Stimulated activated memory B cell treated with anti-CD40 and anti-IgM and Interleukin-4, amounts not matched to agents 10 μg/mL and 1 μg/mL and 100 μg/mL, for 72 hours (primary cell): ENCODE results near the gene ATG10.
"Not testable (repeated sequence)": the region's sequence is repeated elsewhere in the genome, so short reads cannot be mapped to it uniquely, and the experiment has no call there.

Source experiments
- ATAC-seq: fragments of 150-1000 bp; cut with Tn5 transposase; 2 replicates; pipeline ENCODE4 v1.10.0; 2021
- H3K27ac Mint-ChIP-seq: one replicate; pipeline ENCODE4 v1.8.0; 2022; ENCODE audit warnings: mild to moderate bottlenecking, mixed read lengths
- H3K27me3 Mint-ChIP-seq: one replicate; pipeline ENCODE4 v1.8.0; 2022; ENCODE audit warnings: mixed read lengths
- H3K36me3 Mint-ChIP-seq: one replicate; pipeline ENCODE4 v1.8.0; 2022; ENCODE audit warnings: mixed read lengths
- H3K4me1 Mint-ChIP-seq: one replicate; pipeline ENCODE4 v1.8.0; 2022; ENCODE audit warnings: mixed read lengths
- H3K4me3 Mint-ChIP-seq: one replicate; pipeline ENCODE4 v1.8.0; 2022; ENCODE audit warnings: mild to moderate bottlenecking, moderate library complexity, mixed read lengths
- H3K9me3 Mint-ChIP-seq: one replicate; pipeline ENCODE4 v1.8.0; 2022; ENCODE audit warnings: mixed read lengths

Gene ATG10

GRCh38 chr5:82109013-82109412, 137.2 kb downstream of the ATG10 start:
- H3K4me1 Mint-ChIP-seq, result no peaks in the 10 kb centered on the region
- no peak for ATAC-seq
- H3K4me3 Mint-ChIP-seq, result no peak overlapping the region
- no peak overlapping the region for H3K27ac Mint-ChIP-seq
- no peaks in the 10 kb centered on the region for H3K9me3 Mint-ChIP-seq
- H3K36me3 Mint-ChIP-seq, result no peaks in the 10 kb centered on the region
- no peaks in the 10 kb centered on the region for H3K27me3 Mint-ChIP-seq

DNA sequence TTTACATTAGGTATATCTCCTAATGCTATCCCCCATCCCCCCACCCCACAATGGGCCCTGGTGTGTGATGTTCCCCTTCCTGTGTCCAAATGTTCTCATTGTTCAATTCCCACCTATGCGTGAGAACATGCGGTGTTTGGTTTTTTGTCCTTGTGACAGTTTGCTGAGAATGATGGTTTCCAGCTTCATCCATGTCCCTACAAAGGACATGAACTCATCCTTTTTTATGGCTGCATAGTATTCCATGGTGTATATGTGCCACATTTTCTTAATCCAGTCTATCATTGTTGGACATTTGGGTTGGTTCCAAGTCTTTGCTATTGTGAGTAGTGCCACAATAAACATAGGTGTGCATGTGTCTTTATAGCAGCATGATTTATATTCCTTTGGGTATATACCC, 138.1 kb downstream of the ATG10 start:
- H3K27me3 Mint-ChIP-seq, H3K36me3 Mint-ChIP-seq, H3K27ac Mint-ChIP-seq, ATAC-seq, H3K4me3 Mint-ChIP-seq, H3K4me1 Mint-ChIP-seq, H3K9me3 Mint-ChIP-seq: not testable (repeated sequence)

GRCh38 chr5:82111191-82111590, 139.4 kb downstream of the ATG10 start:
- no peak for ATAC-seq
- Mint-ChIP-seq H3K36me3 (no peaks in the 10 kb centered on the region), H3K27ac (no peak overlapping the region), H3K4me1 (no peaks in the 10 kb centered on the region), H3K9me3 (no peaks in the 10 kb centered on the region), H3K27me3 (no peaks in the 10 kb centered on the region), H3K4me3 (no peak overlapping the region)

- Mint-ChIP-seq H3K4me1 (no peaks in the 10 kb centered on the region), H3K27ac (no peak overlapping the region), H3K27me3 (no peaks in the 10 kb centered on the region), H3K4me3 (no peak overlapping the region), H3K36me3 (peaks cover 5% of the 10 kb centered on the region), H3K9me3 (peaks cover 2% of the 10 kb centered on the region)
- ATAC-seq, result no peak
These were observed 144.0 kb downstream of the ATG10 start for GRCh38 chr5:82115858-82116257.

DNA sequence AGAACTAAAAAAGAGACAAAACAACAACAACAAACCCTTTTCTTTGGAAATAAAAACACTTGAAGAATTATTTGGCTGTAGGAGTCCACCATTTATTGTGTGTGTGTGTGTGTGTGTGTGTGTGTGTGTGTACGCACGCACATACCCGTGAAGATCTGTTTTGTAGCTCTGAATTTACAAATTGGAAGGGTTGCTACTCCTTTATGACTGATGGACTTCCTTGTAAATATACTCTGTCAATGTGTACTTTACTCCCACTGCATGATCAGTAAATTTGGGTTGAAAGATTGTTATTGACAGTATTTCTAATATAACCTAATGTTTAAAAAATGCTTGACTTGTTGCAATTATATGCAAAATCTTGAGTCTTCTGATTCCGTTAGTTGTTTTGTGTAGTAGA, 148.1 kb downstream of the ATG10 start:
- Mint-ChIP-seq H3K4me1 (no peaks in the 10 kb centered on the region), H3K27ac (no peak overlapping the region), H3K9me3 (peaks cover 8% of the 10 kb centered on the region), H3K4me3 (no peak overlapping the region), H3K36me3 (peaks cover 16% of the 10 kb centered on the region), H3K27me3 (no peaks in the 10 kb centered on the region)
- ATAC-seq, result no peak

DNA sequence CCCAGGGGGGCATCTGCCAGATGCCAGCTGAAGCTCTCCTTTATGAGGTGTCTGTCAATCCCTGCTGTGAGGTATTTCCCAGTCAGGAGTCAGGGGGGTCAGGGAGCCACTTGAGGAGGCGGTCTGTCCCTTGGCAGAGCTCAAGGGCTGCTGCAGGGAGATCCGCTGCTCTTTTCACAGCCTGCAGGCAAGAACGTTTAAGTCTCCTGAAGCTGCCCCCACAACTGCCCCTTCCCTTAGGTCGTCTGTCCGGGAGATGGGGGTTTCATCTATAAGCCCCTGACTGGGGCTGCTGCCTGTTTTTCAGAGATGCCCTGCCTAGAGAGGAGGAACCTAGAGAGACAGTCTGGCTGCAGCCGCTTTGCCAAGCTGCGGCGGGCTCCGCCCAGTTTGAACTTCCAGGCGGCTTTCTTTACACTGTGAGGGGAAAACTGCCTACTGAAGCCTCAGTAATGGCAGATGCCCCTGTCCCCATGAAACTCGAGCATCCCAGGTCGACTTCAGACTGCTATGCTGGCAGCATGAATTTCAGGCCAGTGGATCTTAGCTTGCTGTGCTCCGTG, 158.0 kb downstream of the ATG10 start:
- Mint-ChIP-seq H3K4me3 (no peak overlapping the region), H3K36me3 (peaks cover 30% of the 10 kb centered on the region), H3K9me3 (peaks cover 13% of the 10 kb centered on the region), H3K4me1 (no peaks in the 10 kb centered on the region), H3K27me3 (no peaks in the 10 kb centered on the region), H3K27ac (no peak overlapping the region)
- no peak for ATAC-seq

GRCh38 chr5:82130602-82131001, 158.8 kb downstream of the ATG10 start:
- no peak overlapping the region for H3K4me3 Mint-ChIP-seq
- ATAC-seq, result no peak
- peaks cover 31% of the 10 kb centered on the region for H3K36me3 Mint-ChIP-seq
- H3K27ac Mint-ChIP-seq, result no peak overlapping the region
- peaks cover 19% of the 10 kb centered on the region for H3K9me3 Mint-ChIP-seq
- no peaks in the 10 kb centered on the region for H3K4me1 Mint-ChIP-seq
- no peaks in the 10 kb centered on the region for H3K27me3 Mint-ChIP-seq

DNA sequence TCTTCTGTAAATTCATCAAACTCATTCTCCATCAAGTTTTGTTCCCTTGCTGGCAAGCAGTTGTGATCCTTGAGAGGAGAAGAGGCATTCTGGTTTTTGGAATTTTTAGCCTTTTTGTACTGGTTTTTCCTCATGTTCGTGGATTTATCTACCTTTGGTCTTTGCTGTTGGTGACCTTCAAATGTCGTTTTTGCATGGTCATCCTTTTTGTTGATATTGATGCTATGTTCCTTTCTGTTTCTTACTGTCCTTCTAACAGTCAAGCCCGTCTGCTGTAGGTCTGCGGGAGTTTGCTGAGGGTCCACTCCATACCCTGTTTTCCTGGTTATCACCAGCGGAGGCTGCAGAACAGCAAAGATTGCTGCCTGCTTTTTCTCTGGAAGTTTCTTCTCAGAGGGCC, 165.4 kb downstream of the ATG10 start:
- Mint-ChIP-seq H3K4me3 (no peak overlapping the region), H3K4me1 (no peaks in the 10 kb centered on the region), H3K27ac (no peak overlapping the region), H3K27me3 (no peaks in the 10 kb centered on the region), H3K9me3 (peaks cover 16% of the 10 kb centered on the region), H3K36me3 (peaks cover 31% of the 10 kb centered on the region)
- ATAC-seq, result no peak

DNA sequence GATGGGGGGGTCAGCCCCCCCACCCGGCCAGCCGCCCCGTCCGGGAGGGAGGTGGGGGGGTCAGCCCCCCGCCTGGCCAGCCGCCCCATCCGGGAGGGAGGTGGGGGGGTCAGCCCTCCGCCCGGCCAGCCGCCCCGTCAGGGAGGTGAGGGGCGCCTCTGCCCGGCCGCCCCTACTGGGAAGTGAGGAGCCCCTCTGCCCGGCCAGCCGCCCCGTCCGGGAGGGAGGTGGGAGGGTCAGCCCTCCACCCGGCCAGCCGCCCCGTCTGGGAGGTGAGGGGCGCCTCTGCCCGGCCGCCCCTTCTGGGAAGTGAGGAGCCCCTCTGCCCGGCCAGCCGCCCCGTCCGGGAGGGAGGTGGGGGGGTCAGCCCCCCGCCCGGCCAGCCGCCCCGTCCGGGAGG, 168.0 kb downstream of the ATG10 start:
- H3K4me3 Mint-ChIP-seq, ATAC-seq, H3K27ac Mint-ChIP-seq, H3K27me3 Mint-ChIP-seq, H3K4me1 Mint-ChIP-seq: not testable (repeated sequence)
- Mint-ChIP-seq H3K9me3 (peaks cover 16% of the 10 kb centered on the region), H3K36me3 (peaks cover 22% of the 10 kb centered on the region)

DNA sequence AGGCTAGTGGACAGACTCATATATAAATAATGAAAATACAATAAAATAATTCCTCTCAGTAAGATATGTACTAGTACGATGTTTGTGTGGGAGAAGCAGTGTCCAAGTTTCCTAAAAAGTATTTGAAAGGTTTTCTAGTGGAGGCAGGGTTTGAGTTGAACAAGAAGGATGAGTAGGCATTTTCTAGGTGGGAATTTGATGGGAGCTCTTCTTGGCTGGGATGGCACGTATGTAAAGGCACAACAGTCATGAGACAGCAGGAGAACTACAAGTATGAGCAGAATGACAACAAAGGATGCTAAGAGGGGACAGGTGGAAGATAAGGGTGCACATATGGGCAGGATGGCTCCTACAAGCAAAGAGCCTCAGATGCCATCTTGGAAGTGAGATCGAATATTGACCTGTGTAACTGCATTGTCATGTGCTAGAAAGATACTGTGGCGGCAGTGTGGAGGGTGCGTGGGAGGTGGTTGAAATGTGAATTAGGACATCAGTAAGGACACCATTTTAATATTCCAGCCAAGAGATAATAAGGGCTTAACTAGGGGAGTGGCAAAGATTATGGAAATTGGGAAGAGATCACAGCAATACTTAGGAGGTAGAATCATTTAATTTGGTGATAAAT, 170.5 kb downstream of the ATG10 start:
- Mint-ChIP-seq H3K9me3 (no peaks in the 10 kb centered on the region), H3K27ac (no peak overlapping the region), H3K36me3 (peaks cover 7% of the 10 kb centered on the region), H3K27me3 (no peaks in the 10 kb centered on the region), H3K4me1 (no peaks in the 10 kb centered on the region), H3K4me3 (no peak overlapping the region)
- ATAC-seq, result no peak

GRCh38 chr5:82142928-82143577, 171.2 kb downstream of the ATG10 start:
- Mint-ChIP-seq H3K9me3 (no peaks in the 10 kb centered on the region), H3K27me3 (no peaks in the 10 kb centered on the region), H3K4me1 (no peaks in the 10 kb centered on the region), H3K36me3 (peaks cover 5% of the 10 kb centered on the region), H3K27ac (no peak overlapping the region), H3K4me3 (no peak overlapping the region)
- no peak for ATAC-seq

DNA sequence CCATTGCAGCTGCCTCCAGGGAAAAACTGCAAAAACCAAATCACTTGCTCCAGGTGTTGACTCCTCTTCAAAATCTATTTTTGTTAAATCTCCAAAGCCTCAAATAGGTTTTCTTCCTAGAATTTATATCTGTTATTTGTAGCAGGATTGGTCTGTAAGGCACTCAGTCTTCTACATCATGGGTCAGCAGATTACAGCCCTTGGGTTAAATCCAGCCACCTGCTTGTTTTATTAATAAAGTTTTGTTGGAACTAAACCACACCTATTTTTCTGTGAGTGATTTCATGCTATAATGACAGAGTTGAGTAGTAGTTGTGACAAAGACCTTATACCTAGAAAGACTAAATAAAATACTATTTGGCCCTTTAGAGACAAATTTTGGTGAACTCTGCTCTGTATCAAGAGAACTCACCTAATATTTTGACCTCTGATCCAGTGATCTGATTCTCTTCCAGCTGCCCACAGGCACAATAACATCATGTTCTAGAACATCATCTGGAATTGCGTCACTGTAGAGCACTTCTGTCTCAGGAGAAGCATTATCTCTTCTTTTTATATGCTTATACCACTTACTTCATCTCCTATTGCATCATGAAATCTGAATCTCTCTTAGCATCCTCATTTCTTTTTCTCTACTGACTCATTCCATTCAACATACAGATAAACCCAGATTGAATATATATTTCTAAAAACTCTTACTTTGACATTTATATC, 176.2 kb downstream of the ATG10 start:
- H3K4me3 Mint-ChIP-seq, result no peak overlapping the region
- H3K36me3 Mint-ChIP-seq, result peaks cover 11% of the 10 kb centered on the region
- no peaks in the 10 kb centered on the region for H3K27me3 Mint-ChIP-seq
- no peak overlapping the region for H3K27ac Mint-ChIP-seq
- ATAC-seq, result no peak
- no peaks in the 10 kb centered on the region for H3K9me3 Mint-ChIP-seq
- H3K4me1 Mint-ChIP-seq, result no peaks in the 10 kb centered on the region

GRCh38 chr5:82149434-82149833, 177.6 kb downstream of the ATG10 start:
- Mint-ChIP-seq H3K4me1 (no peaks in the 10 kb centered on the region), H3K27me3 (no peaks in the 10 kb centered on the region), H3K4me3 (no peak overlapping the region), H3K36me3 (peaks cover 11% of the 10 kb centered on the region), H3K9me3 (no peaks in the 10 kb centered on the region), H3K27ac (no peak overlapping the region)
- ATAC-seq, result no peak

DNA sequence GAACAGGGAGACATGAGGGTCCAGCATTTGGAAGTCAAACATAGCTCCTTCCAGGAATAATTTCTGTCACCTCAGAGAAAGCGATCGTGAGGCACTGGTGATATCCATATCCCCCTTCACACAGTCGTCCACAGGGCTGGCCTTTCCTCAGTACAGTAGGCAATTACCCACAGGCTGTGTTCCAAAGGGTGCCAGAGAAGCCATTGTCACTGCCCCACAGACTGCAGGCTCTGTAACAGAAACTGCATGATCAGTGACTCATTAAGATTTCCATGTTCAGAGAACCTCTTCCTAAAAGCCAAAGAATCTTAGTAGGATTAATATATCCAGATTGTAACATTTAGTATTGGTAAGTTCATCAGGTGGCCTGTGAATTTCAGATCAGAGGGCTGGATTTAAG, 178.7 kb downstream of the ATG10 start:
- ATAC-seq, result no peak
- Mint-ChIP-seq H3K4me3 (no peak overlapping the region), H3K36me3 (peaks cover 11% of the 10 kb centered on the region), H3K4me1 (no peaks in the 10 kb centered on the region), H3K9me3 (no peaks in the 10 kb centered on the region), H3K27me3 (no peaks in the 10 kb centered on the region), H3K27ac (no peak overlapping the region)

GRCh38 chr5:82151204-82151603, 179.4 kb downstream of the ATG10 start:
- H3K4me1 Mint-ChIP-seq, result no peaks in the 10 kb centered on the region
- peaks cover 11% of the 10 kb centered on the region for H3K36me3 Mint-ChIP-seq
- no peaks in the 10 kb centered on the region for H3K27me3 Mint-ChIP-seq
- H3K4me3 Mint-ChIP-seq, result no peak overlapping the region
- no peak overlapping the region for H3K27ac Mint-ChIP-seq
- ATAC-seq, result no peak
- H3K9me3 Mint-ChIP-seq, result no peaks in the 10 kb centered on the region

DNA sequence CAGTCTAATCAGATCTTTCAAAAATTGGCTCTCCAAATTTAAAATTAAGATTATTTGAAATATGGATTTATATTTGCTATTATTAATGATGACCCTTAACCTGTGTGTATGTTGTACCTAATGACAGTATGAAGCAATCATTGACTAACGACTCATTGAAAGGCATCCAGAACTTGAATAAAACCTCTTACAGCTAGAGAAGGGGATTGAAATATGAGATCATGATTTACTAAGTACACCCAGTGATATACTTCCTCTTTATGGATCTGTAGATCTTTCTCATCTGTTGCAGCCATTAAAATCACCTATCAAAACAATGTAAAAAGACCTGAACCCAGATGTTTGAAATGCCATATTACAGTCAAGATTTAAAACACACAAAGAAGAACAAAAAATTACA, 179.8 kb downstream of the ATG10 start:
- no peaks in the 10 kb centered on the region for H3K4me1 Mint-ChIP-seq
- H3K27ac Mint-ChIP-seq, result no peak overlapping the region
- no peaks in the 10 kb centered on the region for H3K27me3 Mint-ChIP-seq
- no peak for ATAC-seq
- peaks cover 9% of the 10 kb centered on the region for H3K36me3 Mint-ChIP-seq
- no peak overlapping the region for H3K4me3 Mint-ChIP-seq
- H3K9me3 Mint-ChIP-seq, result no peaks in the 10 kb centered on the region
